ENCODE measurements around the gene TPPP3.

Gene TPPP3

GRCh38 chr16:67342616-67343015, 50.7 kb downstream of the TPPP3 start:
- Mint-ChIP-seq H3K27ac (no peak overlapping the region), H3K36me3 (ENCODE audit: low read depth) (no peaks in the 10 kb centered on the region), H3K4me1 (ENCODE audit: low read depth) (peaks cover 7% of the 10 kb centered on the region), H3K4me3 (no peak overlapping the region), H3K9me3 (no peaks in the 10 kb centered on the region), H3K27me3 (no peaks in the 10 kb centered on the region)
- intact Hi-C loops (cut with micrococcal nuclease): no loop called here

GRCh38 chr16:67341250-67341649, 52.0 kb downstream of the TPPP3 start:
- no peaks in the 10 kb centered on the region for H3K9me3 Mint-ChIP-seq
- H3K4me1 Mint-ChIP-seq (ENCODE audit: low read depth): peaks cover 7% of the 10 kb centered on the region
- H3K36me3 Mint-ChIP-seq (ENCODE audit: low read depth): no peaks in the 10 kb centered on the region
- no peak overlapping the region for H3K4me3 Mint-ChIP-seq
- intact Hi-C loops (cut with micrococcal nuclease): no loop called here
- H3K27ac Mint-ChIP-seq: no peak overlapping the region
- no peaks in the 10 kb centered on the region for H3K27me3 Mint-ChIP-seq

All from dendritic cell treated with granulocyte-macrophage colony-stimulating factor and Interleukin-4, amounts not matched to agents 40 ng/mL and 50 ng/mL, for 4 days (primary cell).